GM12891 (cell line): ENCODE data around the gene C14orf93.

Experiments
- PAX5 ChIP-seq: IDR thresholded peaks from 2 replicates; pipeline ENCODE4 v1.6.1; 2011; ENCODE audit warnings: low read length, moderate library complexity, mild to moderate bottlenecking; ENCODE audit not compliant: insufficient read depth, severe bottlenecking
- POLR2A ChIP-seq: IDR thresholded peaks from 2 replicates; pipeline ENCODE4 v1.6.1; 2011; ENCODE audit warnings: low read depth, low read length, control low read depth
- POLR2AphosphoS5 ChIP-seq: IDR thresholded peaks from 2 replicates; pipeline ENCODE4 v1.6.1; 2011; ENCODE audit warnings: low read depth, low read length, control low read depth
- POU2F2 ChIP-seq: IDR thresholded peaks from 2 replicates; pipeline ENCODE4 v1.6.1; 2011; ENCODE audit warnings: low read depth, mild to moderate bottlenecking, control low read depth, low read length, moderate library complexity
- SPI1 ChIP-seq: IDR thresholded peaks from 2 replicates; pipeline ENCODE4 v1.6.1; 2011; ENCODE audit warnings: low read depth, low read length, control low read depth
- TAF1 ChIP-seq: IDR thresholded peaks from 2 replicates; pipeline ENCODE4 v1.6.1; 2011; ENCODE audit warnings: low read depth, low read length, control low read depth

DNA sequence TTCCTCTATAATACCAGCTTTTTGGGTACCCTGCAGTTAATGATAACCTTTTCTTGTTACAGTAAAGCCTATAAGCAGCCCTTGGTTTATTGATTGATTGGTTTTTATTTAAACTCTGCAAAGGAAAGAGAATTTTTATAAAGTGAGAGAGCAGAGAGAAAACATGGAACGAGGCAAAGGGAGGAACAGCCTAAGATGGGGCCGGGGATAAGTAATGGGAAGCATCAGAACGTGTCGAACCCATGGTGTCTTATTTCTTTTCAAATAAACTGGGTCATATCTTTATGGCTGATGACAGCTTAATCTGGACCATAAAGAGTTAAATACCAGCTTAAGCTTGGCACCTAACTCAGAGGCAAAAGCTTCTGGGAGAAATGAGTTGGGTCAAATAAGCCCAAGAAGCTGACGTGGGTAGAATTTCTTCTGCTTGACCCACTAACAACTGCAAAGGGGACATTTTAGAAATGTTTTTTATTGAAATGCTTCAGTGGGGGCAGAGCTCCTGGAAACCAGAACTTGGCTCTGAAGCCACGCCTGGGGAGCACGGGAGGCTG is 12.0 kb upstream of the C14orf93 start:
- no peak for TF ChIP-seq POLR2A
- TF ChIP-seq TAF1 = no peak
- no peak for TF ChIP-seq SPI1
- TF ChIP-seq POLR2AphosphoS5 = no peak
- no peak for TF ChIP-seq POU2F2
- no peak for TF ChIP-seq PAX5
